NCI-H2029 treated with DMSO at 0.1 percent for 48 hours (cell line): ENCODE measurements around the gene C16orf95.
"Not testable (repeated sequence)": the region's sequence is repeated elsewhere in the genome, so short reads cannot be mapped to it uniquely, and the experiment has no call there.

ENCODE experiments used
- DNase-seq: peaks from one replicate; lab custom pipeline; 2025; lab: John Stamatoyannopoulos, UW

Gene C16orf95

GRCh38 chr16:87316923-87317749 lies at the start of gene C16orf95:
C16orf95 (minus strand) TSS chr16:87317392; CDS start chr16:87317242, 150 bp downstream.
- DNase-seq, result peak; percentile 44

- DNase-seq, result no peak
These were observed 49.7 kb upstream of the C16orf95 start for GRCh38 chr16:87366930-87367329.

- DNase-seq, result no peak
These were observed 49.1 kb upstream of the C16orf95 start for GRCh38 chr16:87366288-87366687.

GRCh38 chr16:87365021-87365713 lies 48.0 kb upstream of the C16orf95 start:
- DNase-seq, result no peak

- peak; percentile 6 for DNase-seq
These were observed 46.7 kb upstream of the C16orf95 start for GRCh38 chr16:87363771-87364455.

- not testable (repeated sequence) for DNase-seq
These were observed 45.8 kb upstream of the C16orf95 start for GRCh38 chr16:87362828-87363559.

GRCh38 chr16:87361916-87362619 lies 44.9 kb upstream of the C16orf95 start:
- DNase-seq, result no peak

- no peak for DNase-seq
These were observed 43.8 kb upstream of the C16orf95 start for GRCh38 chr16:87360862-87361610.

GRCh38 chr16:87359121-87359520 lies 41.9 kb upstream of the C16orf95 start:
- DNase-seq, result no peak

- no peak for DNase-seq
These were observed 41.5 kb upstream of the C16orf95 start for GRCh38 chr16:87358696-87359095.

GRCh38 chr16:87358250-87358649 lies 41.1 kb upstream of the C16orf95 start:
- no peak for DNase-seq

GRCh38 chr16:87356491-87356853 lies 39.3 kb upstream of the C16orf95 start:
- no peak for DNase-seq

GRCh38 chr16:87353613-87354012 lies 36.4 kb upstream of the C16orf95 start:
- no peak for DNase-seq

GRCh38 chr16:87352818-87353217 lies 35.6 kb upstream of the C16orf95 start:
- DNase-seq, result no peak

- DNase-seq, result no peak
These were observed 34.1 kb upstream of the C16orf95 start for GRCh38 chr16:87351320-87351698.

- DNase-seq, result no peak
These were observed 33.6 kb upstream of the C16orf95 start for GRCh38 chr16:87350681-87351319.

- DNase-seq, result no peak
These were observed 32.8 kb upstream of the C16orf95 start for GRCh38 chr16:87350031-87350430.

- no peak for DNase-seq
These were observed 31.5 kb upstream of the C16orf95 start for GRCh38 chr16:87348616-87349157.

- no peak for DNase-seq
These were observed 30.9 kb upstream of the C16orf95 start for GRCh38 chr16:87347932-87348615.
